HCT116 (cell line): ENCODE measurements around the gene CFAP61. TPM values are rescaled to one million over a fixed set of nuclear protein-coding genes. Genes with fewer than 3 reads are reported as not detected.

Experiments
- ATAC-seq: fragments of 200-7000 bp; cut with Tn5 transposase; 2 replicates; pipeline ENCODE4 v1.9.1; 2020; ENCODE audit warnings: mild to moderate bottlenecking, moderate library complexity
- BruUV-seq: library from RNA; stranded (reverse); fragments of 400-500 nt; replicated peaks from 2 replicates; lab custom pipeline; 2021; lab: Mats Ljungman, UMichigan
- CTCF ChIA-PET: fragments of 300-600 bp; sonication (Branson Sonifier 250); formaldehyde crosslinking; loops from one replicate; lab custom pipeline; 2021; ENCODE audit warnings: antibody characterized with exemption; lab: Charles Lee
- POLR2A ChIA-PET: fragments of 300-600, 350-600 bp; sonication (Branson Sonifier 250); formaldehyde crosslinking; loops from one replicate; lab custom pipeline; 2021; ENCODE audit warnings: antibody characterized with exemption; lab: Charles Lee
- RAD21 ChIA-PET, 2 experiments: fragments of 300-600 bp; sonication (Branson Sonifier 250); formaldehyde crosslinking; loops; one replicate each; lab custom pipeline; 2023; ENCODE audit warnings: low total read pairs in 2 of 2; ENCODE audit not compliant: uncharacterized antibody in 2 of 2, unreplicated experiment in 2 of 2, low non-redundant PET in 1 of 2; lab: Charles Lee
- DNase-seq: peaks from one replicate; pipeline ENCODE4 v3.0.0-alpha.2; 2010; ENCODE audit warnings: low read depth, low spot score
- H2AFZ ChIP-seq: fragments of 200-600 bp; shearing (Covaris generic), sonication (generic); 2 replicates; pipeline ENCODE4 v1.6.1; 2017; ENCODE audit warnings: low read depth, mixed run types, mixed read lengths, antibody characterized with exemption, low read length; ENCODE audit not compliant: poor library complexity, severe bottlenecking
- H3K27ac ChIP-seq: 2 replicates; pipeline ENCODE4 v1.5.1; 2012; ENCODE audit warnings: low read depth, low read length
- H3K27me3 ChIP-seq: fragments of 200-600 bp; sonication (generic); 2 replicates; pipeline ENCODE4 v1.6.1; 2016; ENCODE audit warnings: mixed run types, low read length, mixed read lengths; ENCODE audit not compliant: insufficient read depth
- H3K36me3 ChIP-seq, 2 experiments: fragments of 200-500 bp in 1 of 2; fragments of 200-600 bp in 1 of 2; sonication (Bioruptor generic) in 1 of 2; sonication (generic) in 1 of 2; 2 replicates each; pipeline versions ENCODE4 v1.5.1 to v1.6.1; 2014 to 2016; ENCODE audit warnings: low read length in 2 of 2, inconsistent platforms in 1 of 2, mixed read lengths in 1 of 2, mixed run types in 1 of 2; ENCODE audit not compliant: insufficient read depth in 2 of 2, control insufficient read depth in 1 of 2
- H3K4me1 ChIP-seq, 2 experiments: fragments of 200-600 bp in 1 of 2; sonication (generic) in 1 of 2; 2 replicates each; pipeline versions ENCODE4 v1.5.1 to v1.6.1; 2012 to 2017; ENCODE audit warnings: low read length in 2 of 2, inconsistent platforms in 1 of 2, mild to moderate bottlenecking in 1 of 2, mixed read lengths in 1 of 2, mixed run types in 1 of 2, moderate library complexity in 1 of 2; ENCODE audit not compliant: insufficient read depth in 2 of 2, control insufficient read depth in 1 of 2
- H3K4me2 ChIP-seq: fragments of 200-600 bp; sonication (generic); 2 replicates; pipeline ENCODE4 v1.6.1; 2017; ENCODE audit warnings: mixed run types, low read length, mixed read lengths
- H3K4me3 ChIP-seq, 2 experiments: fragments of 200-600 bp in 1 of 2; sonication (generic) in 1 of 2; replicated peaks in 1 of 2; 2 replicates each; pipeline ENCODE4 v1.5.1; 2011 to 2016; ENCODE audit warnings: low read length in 2 of 2, control low read depth in 1 of 2, low read depth in 1 of 2, mild to moderate bottlenecking in 1 of 2, mixed read lengths in 1 of 2, mixed run types in 1 of 2
- H3K79me2 ChIP-seq: fragments of 200-600 bp; sonication (generic); 2 replicates; pipeline ENCODE4 v1.6.1; 2017; ENCODE audit warnings: mild to moderate bottlenecking, mixed run types, low read length, moderate library complexity, mixed read lengths; ENCODE audit not compliant: insufficient read depth
- H3K9ac ChIP-seq: fragments of 200-600 bp; sonication (generic); 2 replicates; pipeline ENCODE4 v1.6.1; 2016; ENCODE audit warnings: low read length, mixed read lengths
- H3K9me2 ChIP-seq: fragments of 200-600 bp; sonication (generic), shearing (Covaris generic); 2 replicates; pipeline ENCODE4 v1.6.1; 2017; ENCODE audit warnings: mixed run types, mild to moderate bottlenecking, moderate library complexity; ENCODE audit not compliant: insufficient read depth
- H3K9me3 ChIP-seq, 2 experiments: fragments of 200-500 bp in 1 of 2; fragments of 200-600 bp in 1 of 2; sonication (Bioruptor generic) in 1 of 2; sonication (generic) in 1 of 2; 2 replicates each; pipeline ENCODE4 v1.6.1; 2014 to 2017; ENCODE audit warnings: low read length in 2 of 2, mixed read lengths in 2 of 2, inconsistent platforms in 1 of 2, low read depth in 1 of 2, mild to moderate bottlenecking in 1 of 2, mixed run types in 1 of 2, moderate library complexity in 1 of 2; ENCODE audit not compliant: control insufficient read depth in 1 of 2, insufficient read depth in 1 of 2
- H4K20me1 ChIP-seq: fragments of 200-600 bp; sonication (generic), shearing (Covaris generic); 2 replicates; pipeline ENCODE4 v1.6.1; 2017; ENCODE audit warnings: mixed run types, mild to moderate bottlenecking, moderate library complexity; ENCODE audit not compliant: insufficient read depth
- EGR1 ChIP-seq: IDR thresholded peaks from 2 replicates; pipeline ENCODE4 v1.6.1; 2012; ENCODE audit warnings: low read depth
- ELF1 ChIP-seq: IDR thresholded peaks from 2 replicates; pipeline ENCODE4 v1.6.1; 2012; ENCODE audit warnings: low read depth, borderline replicate concordance
- EZH2 ChIP-seq: fragments of 200-600 bp; sonication (generic); IDR thresholded peaks from 2 replicates; pipeline ENCODE4 v1.6.1; 2017; ENCODE audit warnings: antibody characterized with exemption, mixed run types
- EZH2phosphoT487 ChIP-seq: fragments of 200-600 bp; IDR thresholded peaks from 2 replicates; pipeline ENCODE4 v1.6.1; 2018; ENCODE audit warnings: antibody characterized with exemption, borderline replicate concordance
- FOSL1 ChIP-seq: IDR thresholded peaks from 2 replicates; pipeline ENCODE4 v1.6.1; 2012; ENCODE audit warnings: low read depth
- JUND ChIP-seq: IDR thresholded peaks from 2 replicates; pipeline ENCODE4 v1.6.1; 2012
- POLR2AphosphoS5 ChIP-seq: IDR thresholded peaks from 2 replicates; pipeline ENCODE4 v1.6.1; 2011; ENCODE audit warnings: mild to moderate bottlenecking, low read depth, low read length, moderate library complexity
- RAD21 ChIP-seq: IDR thresholded peaks from 2 replicates; pipeline ENCODE4 v1.6.1; 2012; ENCODE audit warnings: low read depth, mild to moderate bottlenecking
- SIN3A ChIP-seq: IDR thresholded peaks from 2 replicates; pipeline ENCODE4 v1.6.1; 2012; ENCODE audit warnings: low read depth
- YY1 ChIP-seq: IDR thresholded peaks from 2 replicates; pipeline ENCODE4 v1.6.1; 2011; ENCODE audit warnings: low read length, low read depth, moderate library complexity, mild to moderate bottlenecking; ENCODE audit not compliant: insufficient replicate concordance; ENCODE audit errors: extremely low read depth
- ZFX ChIP-seq: fragments of 450-650 bp; IDR thresholded peaks from 2 replicates; pipeline ENCODE4 v1.6.1; 2017
- intact Hi-C: fragments of 100-400 bp; cut with micrococcal nuclease; formaldehyde crosslinking; loops from 2 replicates; pipeline ENCODE4 v1.10.0; 2022
- total RNA-seq: library from RNA; stranded (reverse); gene quantifications from one replicate; pipeline ENCODE4 v1.2.1, GENCODE V29; 2021; ENCODE audit not compliant: unreplicated experiment
- TF ChIP-seq, protein P1 (sequence below), 3 experiments: fragments of 200-600 bp in 1 of 3; sonication (generic) in 1 of 3; IDR thresholded peaks in 2 of 3; conservative IDR thresholded peaks in 1 of 3; 2 replicates each; pipeline ENCODE4 v1.5.1; 2012 to 2017; ENCODE audit warnings: low read depth in 2 of 3, low read length in 2 of 3, antibody characterized with exemption in 1 of 3, borderline replicate concordance in 1 of 3, control low read depth in 1 of 3, mild to moderate bottlenecking in 1 of 3, mixed read lengths in 1 of 3, mixed run types in 1 of 3, moderate library complexity in 1 of 3; ENCODE audit not compliant: insufficient read depth in 1 of 3
- TF ChIP-seq, protein P2 (sequence below): IDR thresholded peaks from 2 replicates; pipeline ENCODE4 v1.6.1; 2012
- TF ChIP-seq, protein P3 (sequence below): IDR thresholded peaks from 2 replicates; pipeline ENCODE4 v1.6.1; 2012
- TF ChIP-seq, protein P4 (sequence below): IDR thresholded peaks from 2 replicates; pipeline ENCODE4 v1.6.1; 2011; ENCODE audit warnings: mild to moderate bottlenecking, low read length, moderate library complexity; ENCODE audit not compliant: insufficient replicate concordance; ENCODE audit errors: extremely low read depth

The CFAP61 gene
- total RNA-seq, 1 experiment from 2014 or later: 1.7 TPM

DNA sequence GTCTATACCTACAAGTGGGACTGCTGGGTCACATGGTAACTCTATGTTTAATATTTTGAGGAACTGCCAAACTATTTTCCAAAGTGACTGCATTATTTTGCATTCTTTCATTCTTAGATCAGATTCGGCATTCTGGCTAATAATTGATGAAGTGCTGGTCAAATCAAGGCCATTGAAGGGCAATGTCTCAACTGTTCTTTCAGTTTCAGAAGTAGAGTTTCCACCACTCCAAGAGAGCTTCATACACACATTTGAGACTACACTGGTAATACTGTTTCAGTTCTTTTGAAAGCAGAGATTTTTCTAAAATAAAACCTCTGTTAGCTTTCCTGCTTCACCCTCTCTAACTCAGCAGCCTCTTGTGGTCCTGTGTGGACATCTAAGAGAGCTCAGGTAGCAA lies 154.5 kb downstream of the CFAP61 start:
- RAD21 ChIA-PET: no interaction called here
- Histone ChIP-seq H3K4me1 (no peaks in the 10 kb centered on the region), H3K4me2 (no peak overlapping the region), H3K9me3 (no peaks in the 10 kb centered on the region), H3K9ac (no peak overlapping the region), H3K4me3 (no peak overlapping the region), H3K27me3 (peaks cover 13% of the 10 kb centered on the region; the same call in 1 of the 2 replicates), H3K79me2 (no peaks in the 10 kb centered on the region), H2AFZ (no peak overlapping the region), H4K20me1 (no peaks in the 10 kb centered on the region), H3K9me2 (no peaks in the 10 kb centered on the region), H3K27ac (no peak overlapping the region), H3K36me3 (no peaks in the 10 kb centered on the region)
- intact Hi-C loops: no loop called here
- TF ChIP-seq RAD21 (no peak), EGR1 (no peak), JUND (no peak), EZH2 (no peak), SIN3A (no peak), YY1 (no peak), ELF1 (no peak), FOSL1 (no peak)
- TF ChIP-seq, protein P1, sequence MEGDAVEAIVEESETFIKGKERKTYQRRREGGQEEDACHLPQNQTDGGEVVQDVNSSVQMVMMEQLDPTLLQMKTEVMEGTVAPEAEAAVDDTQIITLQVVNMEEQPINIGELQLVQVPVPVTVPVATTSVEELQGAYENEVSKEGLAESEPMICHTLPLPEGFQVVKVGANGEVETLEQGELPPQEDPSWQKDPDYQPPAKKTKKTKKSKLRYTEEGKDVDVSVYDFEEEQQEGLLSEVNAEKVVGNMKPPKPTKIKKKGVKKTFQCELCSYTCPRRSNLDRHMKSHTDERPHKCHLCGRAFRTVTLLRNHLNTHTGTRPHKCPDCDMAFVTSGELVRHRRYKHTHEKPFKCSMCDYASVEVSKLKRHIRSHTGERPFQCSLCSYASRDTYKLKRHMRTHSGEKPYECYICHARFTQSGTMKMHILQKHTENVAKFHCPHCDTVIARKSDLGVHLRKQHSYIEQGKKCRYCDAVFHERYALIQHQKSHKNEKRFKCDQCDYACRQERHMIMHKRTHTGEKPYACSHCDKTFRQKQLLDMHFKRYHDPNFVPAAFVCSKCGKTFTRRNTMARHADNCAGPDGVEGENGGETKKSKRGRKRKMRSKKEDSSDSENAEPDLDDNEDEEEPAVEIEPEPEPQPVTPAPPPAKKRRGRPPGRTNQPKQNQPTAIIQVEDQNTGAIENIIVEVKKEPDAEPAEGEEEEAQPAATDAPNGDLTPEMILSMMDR (IDR thresholded peaks at IDR 0.05 in 2 of 3, conservative IDR thresholded peaks at IDR 0.05 in 1 of 3; ENCODE audit: borderline replicate concordance in 1 of 3, insufficient read depth in 1 of 3, low read depth in 2 of 3, low read length in 2 of 3): no peak
- ATAC-seq (no peak), DNase-seq (no peak)
- POLR2A ChIA-PET: no interaction called here
- BruUV-seq: no TSS peak
- CTCF ChIA-PET: no interaction called here

DNA sequence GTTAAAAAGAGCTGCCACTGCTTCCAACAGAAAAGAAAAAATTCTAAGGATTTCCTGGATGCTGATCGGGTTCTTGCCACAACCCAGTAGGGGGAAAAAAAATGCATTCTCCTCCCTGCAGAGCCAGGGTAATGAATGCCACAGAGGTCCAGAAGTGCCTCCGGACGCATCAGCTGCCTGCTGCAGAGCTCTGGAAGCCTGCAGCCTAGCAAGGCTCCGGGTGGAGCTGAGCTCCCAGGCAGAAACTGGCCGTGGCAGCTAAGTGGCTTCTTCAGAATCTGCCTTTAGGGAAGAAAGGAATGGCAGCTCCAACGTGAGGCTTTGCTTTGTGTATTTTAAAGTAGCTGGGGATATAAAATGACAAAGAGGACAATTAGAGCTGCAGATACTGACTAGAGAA lies 155.0 kb downstream of the CFAP61 start:
- H3K27me3 ChIP-seq: peaks cover 13% of the 10 kb centered on the region; the same call in 1 of the 2 replicates
- BruUV-seq: no TSS peak
- H4K20me1 ChIP-seq: no peaks in the 10 kb centered on the region
- ChIA-PET CTCF (no interaction called here), POLR2A (no interaction called here), RAD21 (no interaction called here)
- H3K4me2 ChIP-seq: no peak overlapping the region
- no peaks in the 10 kb centered on the region for H3K4me1 ChIP-seq
- H3K36me3 ChIP-seq: no peaks in the 10 kb centered on the region
- H3K4me3 ChIP-seq: no peak overlapping the region
- no peak overlapping the region for H3K27ac ChIP-seq
- no peak for DNase-seq
- H3K9me3 ChIP-seq: no peaks in the 10 kb centered on the region
- H2AFZ ChIP-seq: no peak overlapping the region
- intact Hi-C loops: no loop called here
- no peaks in the 10 kb centered on the region for H3K79me2 ChIP-seq
- ATAC-seq: no peak
- no peaks in the 10 kb centered on the region for H3K9me2 ChIP-seq
- no peak overlapping the region for H3K9ac ChIP-seq
- TF ChIP-seq, protein P2, sequence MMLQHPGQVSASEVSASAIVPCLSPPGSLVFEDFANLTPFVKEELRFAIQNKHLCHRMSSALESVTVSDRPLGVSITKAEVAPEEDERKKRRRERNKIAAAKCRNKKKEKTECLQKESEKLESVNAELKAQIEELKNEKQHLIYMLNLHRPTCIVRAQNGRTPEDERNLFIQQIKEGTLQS: no peak
- no peak for TF ChIP-seq ZFX
- TF ChIP-seq, protein P3, sequence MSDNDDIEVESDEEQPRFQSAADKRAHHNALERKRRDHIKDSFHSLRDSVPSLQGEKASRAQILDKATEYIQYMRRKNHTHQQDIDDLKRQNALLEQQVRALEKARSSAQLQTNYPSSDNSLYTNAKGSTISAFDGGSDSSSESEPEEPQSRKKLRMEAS: no peak
- TF ChIP-seq, protein P4, sequence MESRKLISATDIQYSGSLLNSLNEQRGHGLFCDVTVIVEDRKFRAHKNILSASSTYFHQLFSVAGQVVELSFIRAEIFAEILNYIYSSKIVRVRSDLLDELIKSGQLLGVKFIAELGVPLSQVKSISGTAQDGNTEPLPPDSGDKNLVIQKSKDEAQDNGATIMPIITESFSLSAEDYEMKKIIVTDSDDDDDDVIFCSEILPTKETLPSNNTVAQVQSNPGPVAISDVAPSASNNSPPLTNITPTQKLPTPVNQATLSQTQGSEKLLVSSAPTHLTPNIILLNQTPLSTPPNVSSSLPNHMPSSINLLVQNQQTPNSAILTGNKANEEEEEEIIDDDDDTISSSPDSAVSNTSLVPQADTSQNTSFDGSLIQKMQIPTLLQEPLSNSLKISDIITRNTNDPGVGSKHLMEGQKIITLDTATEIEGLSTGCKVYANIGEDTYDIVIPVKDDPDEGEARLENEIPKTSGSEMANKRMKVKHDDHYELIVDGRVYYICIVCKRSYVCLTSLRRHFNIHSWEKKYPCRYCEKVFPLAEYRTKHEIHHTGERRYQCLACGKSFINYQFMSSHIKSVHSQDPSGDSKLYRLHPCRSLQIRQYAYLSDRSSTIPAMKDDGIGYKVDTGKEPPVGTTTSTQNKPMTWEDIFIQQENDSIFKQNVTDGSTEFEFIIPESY: no peak
- TF ChIP-seq EZH2phosphoT487: no peak
- no peak for TF ChIP-seq ELF1
- TF ChIP-seq POLR2AphosphoS5: no peak
